ENCODE measurements around the gene TRMT1.
A peak's percentile ranks its signal among the peaks of the same experiment; 100 is the strongest.

TRMT1 gene

DNA sequence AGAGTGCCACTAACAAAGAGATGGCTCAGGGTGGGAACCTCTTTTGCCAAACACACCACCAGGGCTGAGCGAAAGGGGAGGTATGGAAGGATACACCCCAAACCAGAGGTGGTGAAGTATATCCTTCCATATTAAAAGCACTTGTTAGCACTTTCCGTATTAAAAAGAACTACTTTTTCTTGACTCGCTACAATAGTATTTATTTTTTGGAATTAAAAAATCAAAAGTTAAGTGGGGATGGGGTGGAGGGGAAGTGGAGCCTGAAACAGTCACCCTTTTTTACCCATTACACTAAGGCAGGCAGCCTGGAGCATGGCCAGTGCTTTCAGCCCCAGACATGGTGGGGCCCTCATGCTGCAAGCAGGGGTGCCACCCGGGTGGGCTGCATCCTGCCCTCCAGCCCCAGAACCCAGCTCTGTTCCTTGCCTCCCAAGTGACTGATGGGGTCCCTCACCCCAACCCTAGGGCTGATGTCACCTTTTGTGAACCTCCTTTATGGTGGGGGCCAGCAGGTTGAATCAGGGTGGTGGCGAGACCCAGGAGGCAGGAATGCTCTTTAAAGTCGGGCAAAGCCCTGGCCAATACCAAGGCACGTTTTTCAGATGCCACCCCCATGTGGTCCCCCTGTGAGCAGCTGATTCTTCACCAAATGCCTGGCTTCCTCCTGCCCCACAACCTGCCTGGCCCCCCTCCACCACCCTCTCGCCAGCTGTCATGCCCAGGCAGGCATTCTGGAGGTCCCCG lies 44.9 kb downstream of the TRMT1 start:
- no peak for DNase-seq (ENCODE audit: low spot score)

DNA sequence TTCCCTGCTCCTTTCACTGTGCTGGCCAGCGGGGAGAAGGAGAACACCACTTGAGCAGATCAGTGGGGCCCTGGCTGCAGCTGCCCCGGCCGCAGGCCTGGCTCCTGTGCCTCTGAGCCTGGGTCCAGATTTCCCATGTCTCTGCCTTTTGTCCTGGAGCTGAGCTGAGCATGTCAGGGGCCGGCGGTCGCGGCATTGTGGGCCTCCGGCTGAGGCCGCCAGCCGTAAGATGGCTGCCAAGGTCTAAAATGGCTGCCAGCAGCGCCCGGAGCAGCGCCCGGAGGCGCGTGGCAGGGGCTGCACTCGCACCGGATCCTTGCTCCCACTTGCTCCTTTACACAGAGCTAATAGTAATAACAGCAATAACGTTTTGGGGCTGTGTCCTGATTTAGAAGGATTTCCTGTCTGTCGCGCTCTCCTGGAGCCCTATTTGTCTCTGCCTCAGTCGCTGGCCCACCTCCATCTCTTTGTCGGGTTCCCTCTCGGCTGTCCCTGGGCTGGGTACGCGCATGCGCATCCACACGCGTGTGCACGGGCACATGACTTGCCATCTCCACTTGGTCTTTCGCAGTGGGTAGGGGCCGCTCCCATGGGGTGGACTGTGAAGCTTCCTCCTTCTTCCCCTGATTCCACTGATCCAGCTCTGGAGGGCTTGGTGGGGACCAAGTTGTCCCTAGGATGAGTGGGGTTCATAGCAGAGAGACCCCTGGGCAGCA lies 46.0 kb downstream of the TRMT1 start:
- DNase-seq (ENCODE audit: low spot score) = no peak

DNA sequence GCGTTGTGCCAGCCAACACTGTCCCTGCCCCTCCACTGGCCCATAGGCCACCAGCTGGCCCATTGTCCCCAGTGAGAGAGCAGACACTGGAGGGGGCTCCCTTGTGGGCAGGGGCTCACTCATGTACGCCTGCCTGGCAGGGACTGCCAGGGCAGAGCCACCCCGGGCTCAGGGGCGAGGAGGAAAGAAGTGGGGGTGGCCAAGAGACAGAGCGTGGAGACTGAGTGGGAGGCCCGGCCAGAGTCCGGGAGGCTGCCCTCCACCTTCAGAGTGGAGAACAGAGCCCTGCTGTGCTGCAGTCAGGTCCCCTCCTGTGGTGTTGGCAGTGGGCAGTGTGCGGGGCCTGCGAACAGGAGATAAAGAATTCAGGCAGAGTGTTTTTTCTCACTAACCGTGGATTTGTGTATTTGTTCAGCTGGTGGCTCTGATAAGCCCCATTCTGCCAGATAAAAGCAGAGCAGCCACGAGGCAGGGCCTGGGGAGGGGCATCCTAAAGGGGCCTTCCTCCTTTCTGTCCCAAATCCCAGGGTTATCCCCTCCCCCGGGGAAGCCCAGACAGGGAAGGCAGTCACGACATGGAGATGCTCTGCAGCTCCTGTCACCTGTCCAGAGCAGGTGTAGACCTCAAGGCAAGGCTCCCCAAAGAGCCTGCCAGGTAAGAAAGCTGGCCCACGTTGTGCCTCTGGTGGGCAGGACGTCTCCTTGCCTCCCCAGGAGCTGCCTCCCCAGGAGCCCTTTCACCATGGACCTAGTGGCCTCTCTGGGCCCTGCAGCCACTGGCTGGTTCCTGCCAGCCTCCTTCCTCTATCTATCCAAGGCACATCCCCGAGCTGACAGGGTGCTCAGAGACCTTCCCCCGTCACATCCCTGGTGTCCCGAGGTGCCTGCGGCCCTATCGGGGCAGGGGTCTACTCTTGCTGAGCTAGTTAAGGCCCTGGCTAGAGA lies 46.9 kb downstream of the TRMT1 start:
- DNase-seq (ENCODE audit: low spot score) = no peak

DNA sequence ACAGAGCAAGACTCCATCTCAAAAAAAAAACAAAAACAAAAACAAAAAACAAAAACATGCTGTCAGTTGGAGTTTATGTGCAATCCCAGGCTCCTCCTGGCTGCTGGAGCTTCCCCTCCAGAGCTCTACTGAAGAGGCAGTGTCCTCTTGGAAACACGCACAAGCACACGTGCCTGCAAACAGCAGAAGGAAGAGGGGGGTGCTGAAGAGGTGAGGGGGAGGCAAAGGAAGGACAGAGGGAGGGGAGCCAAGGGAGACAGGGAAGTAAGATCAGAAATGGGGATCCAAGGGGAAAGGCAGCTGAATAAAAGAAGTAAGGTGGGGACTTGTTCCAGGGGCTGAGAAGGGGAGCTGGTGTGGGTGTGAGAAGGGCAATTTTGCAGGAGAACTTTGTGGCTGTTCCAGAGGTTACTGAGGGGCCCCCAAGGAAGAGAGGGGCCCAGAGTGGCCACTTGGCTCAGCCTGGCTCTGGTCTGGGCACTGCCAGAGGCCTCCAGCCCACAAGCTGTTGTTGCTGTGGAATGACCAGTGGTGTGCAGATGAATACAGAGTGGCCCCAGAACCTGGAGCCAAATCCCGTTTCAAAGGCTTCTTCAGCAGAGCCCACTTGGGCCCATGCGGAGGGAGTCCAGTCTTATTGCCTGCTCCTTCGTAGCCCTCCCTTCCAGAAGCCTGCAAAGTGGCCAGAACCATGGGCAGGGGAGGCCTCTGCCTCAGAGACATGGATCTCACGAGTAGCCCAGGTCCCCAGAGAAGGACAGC lies 48.3 kb downstream of the TRMT1 start:
- no peak for DNase-seq (ENCODE audit: low spot score)

DNA sequence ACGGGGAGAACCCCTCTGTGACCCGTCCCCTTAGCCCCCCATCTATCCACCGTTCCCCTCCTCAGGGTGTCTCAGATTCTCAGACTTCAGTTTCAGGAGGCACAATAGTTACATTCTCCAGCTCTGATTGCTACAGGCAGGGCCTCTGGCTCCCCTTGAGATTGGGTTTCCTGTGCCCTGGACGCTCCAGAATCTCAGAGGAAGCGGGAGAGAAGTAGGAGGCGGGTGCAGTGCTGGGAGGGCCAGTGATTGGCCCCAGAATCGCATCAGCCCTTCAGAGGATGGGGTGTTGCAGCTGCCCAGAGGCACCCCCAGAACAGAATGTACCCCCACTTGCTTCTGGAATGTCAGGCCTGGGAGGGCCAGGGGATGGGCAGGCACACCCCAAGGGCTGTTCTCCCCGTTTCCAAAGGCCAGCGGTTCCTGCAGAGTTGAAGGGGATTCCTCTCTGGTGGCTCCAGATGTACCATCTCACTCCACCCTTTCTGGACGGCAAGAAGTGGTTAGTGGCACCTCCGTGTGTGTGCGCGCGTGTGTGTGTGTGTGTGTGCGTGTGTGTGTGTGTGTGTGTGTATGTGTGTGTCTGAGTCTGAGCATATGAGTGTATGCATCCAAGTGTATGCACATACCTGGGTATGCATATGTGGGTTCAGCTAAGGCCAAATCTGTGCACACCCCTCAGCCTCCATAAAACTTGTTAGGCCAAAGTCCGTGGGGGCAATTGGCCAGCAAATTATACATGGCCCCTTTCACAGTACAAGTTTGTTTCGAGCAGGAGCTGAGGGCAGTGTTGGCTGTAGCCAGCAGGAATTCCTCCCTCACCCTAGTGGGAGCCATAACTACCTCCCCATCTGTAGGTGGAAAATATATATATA lies 49.4 kb downstream of the TRMT1 start:
- DNase-seq (ENCODE audit: low spot score) = no peak

- DNase-seq (ENCODE audit: low spot score) = no peak
Measured at GRCh38 chr19:13066226-13066625, 50.3 kb downstream of the TRMT1 start.

- DNase-seq (ENCODE audit: low spot score) = no peak
Measured at GRCh38 chr19:13064092-13064489, 52.4 kb downstream of the TRMT1 start.

DNA sequence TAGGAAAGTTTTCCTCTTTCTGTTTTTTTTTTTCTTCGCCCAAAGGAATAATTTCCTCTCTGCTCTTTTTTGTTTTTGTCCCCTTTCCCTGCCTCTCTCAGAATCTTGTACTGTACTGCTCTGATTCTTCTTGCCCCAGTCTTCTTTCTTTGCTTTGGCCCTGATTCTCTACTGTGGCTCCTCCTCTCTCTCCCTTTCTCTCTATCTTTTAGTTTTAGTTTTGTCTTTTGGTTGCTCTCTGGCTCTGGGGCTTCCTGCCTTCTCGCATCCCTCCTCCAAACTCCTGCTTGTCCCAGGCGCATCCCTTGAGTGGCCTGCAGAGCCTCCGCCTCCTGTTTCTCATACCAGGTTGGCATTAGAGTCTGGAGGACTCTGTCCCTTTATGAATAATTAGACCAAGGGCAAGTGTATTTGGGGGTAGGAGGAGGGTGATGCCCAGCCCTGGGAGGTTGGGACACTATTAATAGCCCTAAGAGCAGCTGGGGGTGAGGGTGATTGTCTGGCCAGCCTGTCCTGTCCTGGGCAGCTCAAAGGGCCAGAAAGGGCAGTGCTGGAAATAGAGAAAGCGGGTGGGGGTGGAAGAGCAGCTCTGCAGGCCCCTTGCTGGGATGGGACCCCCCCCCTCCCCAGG lies 53.0 kb downstream of the TRMT1 start:
- DNase-seq (ENCODE audit: low spot score) = no peak

DNA sequence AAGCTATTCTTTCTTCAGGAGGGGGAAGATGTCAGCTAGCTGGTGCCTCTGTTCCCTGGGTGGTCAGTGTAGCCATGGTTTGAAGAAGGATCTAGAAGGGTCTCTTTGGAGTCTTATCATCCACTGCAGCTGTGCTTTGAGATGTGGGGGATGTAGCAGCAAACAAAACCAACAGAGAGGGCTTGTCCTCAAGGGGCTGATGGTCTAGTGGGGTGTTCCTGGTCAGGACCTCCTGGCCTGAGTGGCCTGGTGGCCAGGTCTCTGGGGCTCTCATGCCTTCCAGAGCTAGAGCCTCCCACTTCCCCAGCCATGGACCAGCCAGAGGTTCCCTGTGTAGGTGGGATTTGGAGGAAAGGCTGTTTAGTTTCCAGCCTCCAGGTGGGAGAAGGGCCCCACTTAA lies 54.2 kb downstream of the TRMT1 start:
- no peak for DNase-seq (ENCODE audit: low spot score)

- peak; percentile 71 for DNase-seq (ENCODE audit: low spot score)
Measured at GRCh38 chr19:13060964-13061927, 55.3 kb downstream of the TRMT1 start.

DNA sequence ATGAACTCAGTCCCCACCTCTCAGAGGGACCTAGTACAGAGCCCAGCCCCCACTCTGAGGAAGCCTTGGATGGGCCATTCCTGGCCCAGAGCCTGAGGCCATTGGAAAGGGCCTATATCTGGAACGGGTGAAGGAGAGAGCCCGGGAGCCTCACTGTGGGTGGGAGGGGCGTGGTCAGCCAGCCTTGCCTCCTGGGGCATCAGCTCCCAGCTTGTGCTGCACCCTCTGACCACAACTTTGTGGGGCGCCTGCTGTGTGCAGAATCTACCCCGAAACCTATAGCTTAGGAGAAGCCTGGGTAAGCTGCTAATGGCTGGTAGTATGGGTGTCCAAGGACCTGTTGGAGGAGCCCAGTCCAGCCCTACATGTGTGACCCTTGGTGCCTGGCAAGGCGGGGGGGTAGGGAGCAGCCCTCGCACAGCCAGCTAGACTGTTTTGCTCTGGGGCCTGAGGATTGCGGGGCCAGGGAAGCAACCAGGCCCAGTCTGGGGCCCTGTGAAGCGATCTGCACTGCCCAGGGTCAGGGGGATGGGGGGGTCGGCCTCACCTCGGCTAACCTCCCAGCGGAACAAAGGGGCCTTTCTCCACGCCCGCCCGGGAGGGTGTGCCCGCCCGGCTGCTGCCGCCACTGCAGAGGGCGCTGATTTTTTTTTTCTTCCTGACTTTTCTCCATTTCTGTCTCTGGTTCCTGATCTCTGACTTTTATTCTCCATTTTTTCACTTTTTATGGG lies 56.1 kb downstream of the TRMT1 start:
- DNase-seq (ENCODE audit: low spot score) = no peak

DNA sequence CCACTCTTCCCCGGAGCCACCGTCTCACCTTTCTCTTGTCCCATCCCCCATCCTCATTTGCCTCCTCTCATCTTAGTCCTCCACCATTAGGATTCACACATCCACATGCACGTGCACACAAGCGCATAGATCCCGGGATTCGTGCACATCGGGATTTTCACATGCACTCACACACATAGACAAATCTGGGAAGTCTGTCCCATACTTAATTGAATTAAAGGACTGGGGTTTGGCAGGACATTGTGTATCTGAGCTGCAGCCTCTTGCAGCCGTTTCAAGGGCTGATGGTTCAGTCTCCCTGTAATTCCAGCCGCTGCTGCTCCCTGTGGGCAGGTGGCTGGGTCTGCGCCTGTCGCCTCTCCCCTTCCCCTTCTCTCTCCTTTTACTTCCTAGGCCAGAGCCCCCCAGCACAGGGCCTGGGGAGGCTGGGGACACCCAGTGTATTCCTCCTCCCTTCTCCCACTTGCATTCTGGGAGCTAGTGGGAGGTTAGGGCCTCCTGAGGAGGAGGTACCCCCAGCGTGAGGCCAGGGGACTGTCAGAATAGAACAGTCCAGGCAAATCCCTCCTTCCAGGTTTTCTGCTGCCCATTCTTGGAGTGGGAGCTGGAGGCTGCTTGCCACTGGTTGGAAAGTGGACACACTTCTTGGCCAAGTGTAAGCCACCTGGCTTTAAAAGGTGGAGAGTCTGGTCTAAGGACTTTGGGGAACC lies 57.4 kb downstream of the TRMT1 start:
- no peak for DNase-seq (ENCODE audit: low spot score)

GRCh38 chr19:13057744-13058143 lies 58.8 kb downstream of the TRMT1 start:
- DNase-seq (ENCODE audit: low spot score) = no peak

DNA sequence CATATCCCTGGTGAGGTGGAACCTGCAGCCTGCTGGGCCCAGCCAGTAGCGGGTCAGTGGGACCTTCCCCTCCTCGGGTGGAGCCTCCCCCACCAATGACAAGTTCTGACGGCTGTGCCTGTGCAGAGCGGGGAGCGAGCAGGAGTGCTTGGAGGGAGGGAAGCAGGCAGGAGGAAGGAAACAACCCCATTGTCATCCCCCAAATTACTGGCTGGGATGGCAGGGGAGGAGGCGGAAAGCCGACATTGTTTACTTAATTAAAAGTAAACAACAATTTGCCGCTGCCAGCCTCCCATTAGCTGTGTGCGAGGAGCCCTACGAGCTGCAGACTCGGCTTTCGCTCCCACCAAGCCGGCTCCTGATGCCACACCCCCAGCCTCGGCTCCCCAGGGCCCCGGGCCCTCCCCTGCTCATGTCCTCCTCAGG lies 59.4 kb downstream of the TRMT1 start:
- no peak for DNase-seq (ENCODE audit: low spot score)

GRCh38 chr19:13056052-13056660 lies 60.4 kb downstream of the TRMT1 start:
- peak; percentile 78 for DNase-seq (ENCODE audit: low spot score)

GRCh38 chr19:13055213-13056051 lies 61.1 kb downstream of the TRMT1 start:
- DNase-seq (ENCODE audit: low spot score) = peak; percentile 77

Data from kidney tubule cell (primary cell).